DOHH2 (cell line): Measurements from ENCODE around the gene PAN3.

ENCODE experiments used
- H3F3A ChIP-seq: fragments of 200-600 bp; sonication (generic), shearing (Covaris generic); 2 replicates; pipeline ENCODE4 v1.6.0; 2016; ENCODE audit warnings: antibody characterized with exemption, mild to moderate bottlenecking; ENCODE audit not compliant: control insufficient read depth, insufficient read depth
- H3K27ac ChIP-seq: fragments of 200-600 bp; sonication (generic); 2 replicates; pipeline ENCODE4 v1.5.1; 2014; ENCODE audit warnings: low read depth, mild to moderate bottlenecking, low read length, moderate library complexity
- H3K27me3 ChIP-seq: fragments of 200-600 bp; sonication (generic); 2 replicates; pipeline ENCODE4 v1.6.1; 2014; ENCODE audit warnings: mild to moderate bottlenecking, low read length, mixed read lengths; ENCODE audit not compliant: control insufficient read depth
- H3K36me3 ChIP-seq: fragments of 200-600 bp; sonication (generic); 2 replicates; pipeline ENCODE4 v1.6.1; 2014; ENCODE audit warnings: mild to moderate bottlenecking, low read length, moderate library complexity, mixed read lengths; ENCODE audit not compliant: control insufficient read depth
- H3K4me1 ChIP-seq: fragments of 200-600 bp; sonication (generic); 2 replicates; pipeline ENCODE4 v1.6.1; 2014; ENCODE audit warnings: mild to moderate bottlenecking, low read length, mixed read lengths; ENCODE audit not compliant: control insufficient read depth
- H3K4me2 ChIP-seq: fragments of 200-600 bp; sonication (generic); 2 replicates; pipeline ENCODE4 v1.6.0; 2014; ENCODE audit warnings: mild to moderate bottlenecking, low read length, moderate library complexity
- H3K4me3 ChIP-seq: fragments of 200-600 bp; sonication (generic); 2 replicates; pipeline ENCODE4 v1.5.1; 2014; ENCODE audit warnings: mild to moderate bottlenecking, low read length, mixed read lengths
- H3K79me2 ChIP-seq: fragments of 200-600 bp; sonication (generic); 2 replicates; pipeline ENCODE4 v1.6.1; 2014; ENCODE audit warnings: mild to moderate bottlenecking, low read length, mixed read lengths; ENCODE audit not compliant: control insufficient read depth
- H3K9me2 ChIP-seq: fragments of 200-600 bp; sonication (generic); replicated peaks from 2 replicates; pipeline ENCODE4 v1.6.1; 2014; ENCODE audit warnings: mild to moderate bottlenecking, low read length, mixed read lengths; ENCODE audit not compliant: control insufficient read depth
- H3K9me3 ChIP-seq: fragments of 200-600 bp; sonication (generic); 2 replicates; pipeline ENCODE4 v1.6.1; 2014; ENCODE audit warnings: antibody characterized with exemption, low read length, mixed read lengths; ENCODE audit not compliant: control insufficient read depth, insufficient read depth
- H4K20me1 ChIP-seq: fragments of 200-600 bp; sonication (generic); 2 replicates; pipeline ENCODE4 v1.6.0; 2014; ENCODE audit warnings: low read depth, mild to moderate bottlenecking, antibody characterized with exemption, low read length, moderate library complexity; ENCODE audit not compliant: control insufficient read depth, insufficient read depth
- EZH2phosphoT487 ChIP-seq: fragments of 200-600 bp; sonication (generic); IDR thresholded peaks from 2 replicates; pipeline ENCODE4 v1.6.1; 2017; ENCODE audit warnings: borderline replicate concordance, mild to moderate bottlenecking, antibody characterized with exemption, low read length, moderate library complexity, mixed read lengths
- TF ChIP-seq, protein P1 (sequence below): fragments of 200-600 bp; sonication (generic); IDR thresholded peaks from one replicate; pipeline ENCODE4 v1.5.1; 2014; ENCODE audit warnings: antibody characterized with exemption, mild to moderate bottlenecking, low read depth, low read length; ENCODE audit not compliant: poor library complexity, severe bottlenecking

Gene PAN3

DNA sequence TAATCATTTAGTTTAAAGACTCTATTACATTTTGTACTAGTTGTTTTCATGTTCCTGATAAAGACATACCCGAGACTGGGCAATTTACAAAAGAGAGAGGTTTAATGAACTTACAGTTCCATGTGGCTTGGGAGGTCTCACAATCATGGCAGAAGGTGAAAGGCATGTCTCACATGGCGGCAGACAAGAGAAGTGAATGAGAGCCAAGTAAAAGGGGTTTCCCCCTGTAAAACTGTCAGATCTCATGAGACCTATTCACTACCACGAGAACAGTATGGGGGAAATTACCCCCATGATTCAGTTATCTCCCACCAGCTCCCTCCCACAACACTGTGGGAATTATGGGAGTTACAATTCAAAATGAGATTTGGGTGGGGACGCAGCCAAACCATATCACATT, 129.2 kb downstream of the PAN3 start:
- Histone ChIP-seq H3K27me3 (no peaks in the 10 kb centered on the region), H3K4me2 (peak overlapping the region; percentile 62), H3K4me1 (peaks cover 52% of the 10 kb centered on the region), H3K4me3 (peak overlapping the region; percentile 34), H3K9me2 (no peaks in the 10 kb centered on the region), H3K9me3 (peaks cover 9% of the 10 kb centered on the region), H4K20me1 (no peaks in the 10 kb centered on the region), H3F3A (peaks cover 18% of the 10 kb centered on the region), H3K27ac (peak overlapping the region; percentile 93), H3K36me3 (peaks cover 65% of the 10 kb centered on the region), H3K79me2 (peaks cover 8% of the 10 kb centered on the region; the same call in 1 of the 2 replicates)
- TF ChIP-seq EZH2phosphoT487: no peak
- TF ChIP-seq, protein P1, sequence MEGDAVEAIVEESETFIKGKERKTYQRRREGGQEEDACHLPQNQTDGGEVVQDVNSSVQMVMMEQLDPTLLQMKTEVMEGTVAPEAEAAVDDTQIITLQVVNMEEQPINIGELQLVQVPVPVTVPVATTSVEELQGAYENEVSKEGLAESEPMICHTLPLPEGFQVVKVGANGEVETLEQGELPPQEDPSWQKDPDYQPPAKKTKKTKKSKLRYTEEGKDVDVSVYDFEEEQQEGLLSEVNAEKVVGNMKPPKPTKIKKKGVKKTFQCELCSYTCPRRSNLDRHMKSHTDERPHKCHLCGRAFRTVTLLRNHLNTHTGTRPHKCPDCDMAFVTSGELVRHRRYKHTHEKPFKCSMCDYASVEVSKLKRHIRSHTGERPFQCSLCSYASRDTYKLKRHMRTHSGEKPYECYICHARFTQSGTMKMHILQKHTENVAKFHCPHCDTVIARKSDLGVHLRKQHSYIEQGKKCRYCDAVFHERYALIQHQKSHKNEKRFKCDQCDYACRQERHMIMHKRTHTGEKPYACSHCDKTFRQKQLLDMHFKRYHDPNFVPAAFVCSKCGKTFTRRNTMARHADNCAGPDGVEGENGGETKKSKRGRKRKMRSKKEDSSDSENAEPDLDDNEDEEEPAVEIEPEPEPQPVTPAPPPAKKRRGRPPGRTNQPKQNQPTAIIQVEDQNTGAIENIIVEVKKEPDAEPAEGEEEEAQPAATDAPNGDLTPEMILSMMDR: no peak

DNA sequence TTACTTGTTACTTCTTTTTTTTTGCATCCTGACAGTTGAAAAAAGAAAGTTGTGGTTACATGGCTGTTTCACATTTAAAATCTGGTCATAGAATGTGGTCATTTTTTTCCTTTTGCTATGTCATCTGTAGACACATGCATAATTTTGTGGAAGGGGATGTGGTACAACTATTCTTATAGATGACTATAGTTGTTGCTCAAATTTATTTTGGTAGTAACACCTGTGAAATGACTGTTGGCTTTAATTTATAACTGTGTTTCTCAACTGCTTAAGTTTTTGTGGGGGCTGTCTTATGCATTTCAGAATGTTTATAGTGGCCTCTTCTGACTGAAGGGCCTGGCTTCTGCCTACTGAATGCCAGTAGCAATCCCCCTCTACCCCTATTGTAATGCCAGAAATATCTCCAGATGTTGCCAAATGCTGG, 130.5 kb downstream of the PAN3 start:
- Histone ChIP-seq H3K9me2 (no peaks in the 10 kb centered on the region), H3K9me3 (peaks cover 9% of the 10 kb centered on the region), H3K79me2 (peaks cover 8% of the 10 kb centered on the region; the same call in 1 of the 2 replicates), H3F3A (peaks cover 18% of the 10 kb centered on the region), H3K36me3 (peaks cover 63% of the 10 kb centered on the region), H3K27me3 (no peaks in the 10 kb centered on the region), H3K4me1 (peaks cover 62% of the 10 kb centered on the region), H4K20me1 (no peaks in the 10 kb centered on the region), H3K27ac (peak overlapping the region; percentile 93), H3K4me3 (peak overlapping the region; percentile 42), H3K4me2 (peak overlapping the region; percentile 62)
- no peak for TF ChIP-seq EZH2phosphoT487
- TF ChIP-seq, protein P1: no peak

DNA sequence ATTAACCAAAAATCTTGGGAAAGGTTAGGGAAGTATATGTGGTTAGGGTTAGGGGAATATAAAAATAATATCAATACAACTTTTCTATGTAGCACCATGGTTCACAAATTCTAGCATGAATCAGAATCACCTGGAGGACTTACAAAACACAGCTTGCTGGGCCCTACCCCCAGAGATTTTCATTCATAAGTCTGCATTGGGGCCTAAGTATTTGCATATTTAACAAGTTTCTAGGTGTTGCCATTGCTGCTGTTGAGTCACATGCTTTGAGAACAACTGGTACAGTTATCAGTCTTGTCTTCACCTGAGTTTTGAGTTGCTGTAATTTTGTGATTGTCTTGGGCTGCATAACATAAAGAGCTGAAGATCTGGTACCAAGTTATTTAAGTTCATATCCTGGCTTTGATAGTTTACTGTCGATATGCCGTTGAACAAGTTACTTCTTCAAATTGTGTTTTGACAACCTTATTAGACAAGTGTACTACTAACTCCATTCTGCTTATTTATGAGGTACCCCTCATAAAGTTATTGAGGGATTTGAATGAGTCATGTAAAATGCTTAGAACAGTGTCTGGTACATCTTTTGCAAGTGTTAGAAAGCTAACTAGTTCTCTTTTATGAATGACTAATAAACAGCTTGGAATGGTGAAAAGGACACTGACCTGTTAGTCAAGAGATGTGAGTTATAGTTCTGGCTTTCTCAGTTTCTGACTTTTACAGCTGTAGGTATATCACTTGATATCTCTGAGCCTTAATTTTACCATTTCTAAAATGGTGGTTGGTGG, 132.9 kb downstream of the PAN3 start:
- Histone ChIP-seq H3K4me2 (peak overlapping the region; percentile 39), H3K27me3 (no peaks in the 10 kb centered on the region), H3K9me3 (peaks cover 9% of the 10 kb centered on the region), H3K79me2 (peaks cover 8% of the 10 kb centered on the region; the same call in 1 of the 2 replicates), H3K4me3 (peak overlapping the region; percentile 21), H3K27ac (peak overlapping the region; percentile 12; the same call in 1 of the 2 replicates), H3K4me1 (peaks cover 67% of the 10 kb centered on the region), H3F3A (peaks cover 18% of the 10 kb centered on the region), H3K9me2 (no peaks in the 10 kb centered on the region), H3K36me3 (peaks cover 52% of the 10 kb centered on the region), H4K20me1 (no peaks in the 10 kb centered on the region)
- TF ChIP-seq, protein P1: no peak
- no peak for TF ChIP-seq EZH2phosphoT487
